Stomach (tissue), 4 donors: ENCODE data around the gene PHACTR4.

ENCODE experiments used
- CTCF ChIP-seq, 7 experiments: fragments of 450-650 bp in 4 of 7; fragments of 200-600 bp in 3 of 7; sonication (generic) in 3 of 7; IDR thresholded peaks; one replicate each; pipeline ENCODE4 v1.5.1; 2016 to 2019; ENCODE audit warnings: antibody characterized with exemption in 7 of 7, control low read depth in 2 of 7, mild to moderate bottlenecking in 1 of 7
- POLR2A ChIP-seq, 4 donors: fragments of 450-650 bp; IDR thresholded peaks; one replicate each; pipeline ENCODE4 v1.6.1; 2016; ENCODE audit warnings: antibody characterized with exemption in 4 of 4, control low read depth in 2 of 4, mild to moderate bottlenecking in 1 of 4, moderate library complexity in 1 of 4

GRCh38 chr1:28394136-28394535 is 24.6 kb downstream of the PHACTR4 start:
- TF ChIP-seq CTCF (IDR thresholded peaks at IDR 0.05) (no peak), POLR2A (IDR thresholded peaks at IDR 0.05) (no peak)
